ENCODE data around the gene PSME3IP1.

PSME3IP1 gene

DNA sequence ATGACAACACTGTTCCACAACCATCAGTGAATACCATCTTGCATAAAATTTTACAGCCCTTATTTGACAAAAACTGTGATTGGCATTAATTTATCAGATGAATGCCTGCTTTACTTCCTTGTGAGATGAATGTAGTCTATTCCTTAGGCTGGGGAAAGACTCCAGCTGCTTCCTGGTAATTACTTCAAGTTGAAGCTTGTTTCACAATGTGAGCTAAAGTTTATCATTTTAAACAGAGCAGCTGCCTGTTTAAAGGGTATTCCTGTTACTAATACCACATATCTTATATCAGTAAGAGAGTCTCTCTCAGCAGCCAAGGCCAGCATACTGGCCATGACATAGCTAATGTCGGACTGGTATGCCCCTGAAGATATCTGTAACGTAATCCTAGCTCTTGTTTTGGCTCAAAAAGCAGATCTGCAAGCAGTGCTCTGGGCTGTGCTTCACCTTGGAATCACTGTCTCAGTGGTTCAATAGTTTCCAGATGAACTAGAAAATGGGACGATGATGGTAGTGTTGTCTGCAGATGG, 46.0 kb upstream of the PSME3IP1 start:
- Histone ChIP-seq H3K4me3 (no peak overlapping the region), H3K9me3 (no peaks in the 10 kb centered on the region), H3K4me1 (no peaks in the 10 kb centered on the region), H3K27me3 (no peaks in the 10 kb centered on the region), H3K27ac (no peak overlapping the region), H3K36me3 (peaks cover 86 to 100% (median 93%) of the 10 kb centered on the region in 3 donors)
- intact Hi-C loops (cut with DNase I; ENCODE audit: low total_unique reads): no loop called here
- TF ChIP-seq, protein P1, sequence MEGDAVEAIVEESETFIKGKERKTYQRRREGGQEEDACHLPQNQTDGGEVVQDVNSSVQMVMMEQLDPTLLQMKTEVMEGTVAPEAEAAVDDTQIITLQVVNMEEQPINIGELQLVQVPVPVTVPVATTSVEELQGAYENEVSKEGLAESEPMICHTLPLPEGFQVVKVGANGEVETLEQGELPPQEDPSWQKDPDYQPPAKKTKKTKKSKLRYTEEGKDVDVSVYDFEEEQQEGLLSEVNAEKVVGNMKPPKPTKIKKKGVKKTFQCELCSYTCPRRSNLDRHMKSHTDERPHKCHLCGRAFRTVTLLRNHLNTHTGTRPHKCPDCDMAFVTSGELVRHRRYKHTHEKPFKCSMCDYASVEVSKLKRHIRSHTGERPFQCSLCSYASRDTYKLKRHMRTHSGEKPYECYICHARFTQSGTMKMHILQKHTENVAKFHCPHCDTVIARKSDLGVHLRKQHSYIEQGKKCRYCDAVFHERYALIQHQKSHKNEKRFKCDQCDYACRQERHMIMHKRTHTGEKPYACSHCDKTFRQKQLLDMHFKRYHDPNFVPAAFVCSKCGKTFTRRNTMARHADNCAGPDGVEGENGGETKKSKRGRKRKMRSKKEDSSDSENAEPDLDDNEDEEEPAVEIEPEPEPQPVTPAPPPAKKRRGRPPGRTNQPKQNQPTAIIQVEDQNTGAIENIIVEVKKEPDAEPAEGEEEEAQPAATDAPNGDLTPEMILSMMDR (IDR thresholded peaks at IDR 0.05): no peak
- no peak for DNase-seq

DNA sequence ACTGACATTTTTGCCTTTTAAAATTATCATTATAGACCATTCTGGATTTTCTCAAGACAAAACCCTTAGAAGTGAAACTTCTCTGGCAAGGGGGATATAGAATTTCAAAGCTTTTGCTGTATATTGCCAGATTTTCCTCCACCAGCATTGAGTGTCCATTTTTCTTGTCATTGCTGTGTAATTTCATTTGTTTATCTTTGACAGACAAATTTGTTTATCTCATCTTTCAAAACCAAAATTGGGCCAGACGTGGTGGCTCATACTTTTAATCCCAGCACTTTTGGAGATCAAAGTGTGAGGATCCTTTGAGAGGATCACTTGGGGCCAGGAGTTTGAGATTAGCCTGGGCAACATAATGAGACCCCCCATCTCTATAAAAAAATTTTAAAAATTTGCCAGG, 43.2 kb upstream of the PSME3IP1 start:
- TF ChIP-seq, protein P1 (IDR thresholded peaks at IDR 0.05): no peak
- Histone ChIP-seq H3K36me3 (peaks cover 82 to 100% (median 90%) of the 10 kb centered on the region in 3 donors), H3K4me3 (no peak overlapping the region), H3K27me3 (no peaks in the 10 kb centered on the region), H3K27ac (no peak overlapping the region), H3K9me3 (no peaks in the 10 kb centered on the region), H3K4me1 (no peaks in the 10 kb centered on the region)
- intact Hi-C loops (cut with DNase I; ENCODE audit: low total_unique reads): no loop called here
- no peak for DNase-seq

DNA sequence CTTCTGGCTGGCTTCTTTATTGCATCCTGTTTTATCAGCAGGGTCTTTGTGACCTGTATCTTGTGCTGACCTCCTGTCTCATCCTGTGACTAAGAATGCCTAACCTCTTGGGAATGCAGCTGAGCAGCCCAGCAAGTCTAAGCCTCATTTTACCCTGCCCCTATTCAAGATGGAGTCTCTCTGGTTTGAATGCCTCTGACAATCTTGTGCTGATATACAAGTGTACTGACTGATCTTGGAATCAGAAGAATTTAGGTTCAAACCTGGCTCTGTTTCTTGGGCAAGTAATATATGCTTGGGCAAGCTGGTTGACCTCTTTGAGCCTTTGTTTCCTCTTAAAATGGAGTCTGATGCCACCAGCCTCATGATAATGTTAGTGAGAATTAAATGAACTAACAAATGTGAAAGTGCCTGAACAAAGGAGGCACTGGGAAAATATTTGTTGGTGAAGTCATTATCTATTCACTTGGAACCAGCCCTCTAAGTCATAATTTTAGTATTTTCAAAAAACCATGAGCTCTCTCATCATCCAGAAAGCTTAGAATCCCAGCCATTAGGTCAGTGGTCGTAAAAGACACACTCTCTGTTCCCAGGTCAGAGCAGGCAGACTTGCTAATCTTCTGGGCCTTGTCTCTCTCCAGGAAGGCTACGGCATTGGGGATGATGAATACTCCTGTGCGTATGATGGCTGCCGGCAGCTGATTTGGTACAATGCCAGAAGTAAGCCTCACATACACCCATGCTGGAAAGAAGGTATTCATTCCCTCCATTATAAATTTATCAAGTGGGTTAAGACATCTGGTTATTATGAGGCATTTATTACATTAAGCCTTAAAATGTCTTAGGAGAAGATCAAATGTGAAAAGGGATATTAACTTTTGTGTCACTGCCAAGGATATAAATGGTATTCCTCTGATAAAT, 41.1 kb upstream of the PSME3IP1 start:
- Histone ChIP-seq H3K4me1 (no peaks in the 10 kb centered on the region), H3K36me3 (peaks cover 73 to 100% (median 87%) of the 10 kb centered on the region in 3 donors), H3K27me3 (no peaks in the 10 kb centered on the region), H3K27ac (no peak overlapping the region), H3K9me3 (no peaks in the 10 kb centered on the region), H3K4me3 (no peak overlapping the region)
- DNase-seq: no peak
- TF ChIP-seq, protein P1 (IDR thresholded peaks at IDR 0.05): no peak
- intact Hi-C loops (cut with DNase I; ENCODE audit: low total_unique reads): no loop called here

DNA sequence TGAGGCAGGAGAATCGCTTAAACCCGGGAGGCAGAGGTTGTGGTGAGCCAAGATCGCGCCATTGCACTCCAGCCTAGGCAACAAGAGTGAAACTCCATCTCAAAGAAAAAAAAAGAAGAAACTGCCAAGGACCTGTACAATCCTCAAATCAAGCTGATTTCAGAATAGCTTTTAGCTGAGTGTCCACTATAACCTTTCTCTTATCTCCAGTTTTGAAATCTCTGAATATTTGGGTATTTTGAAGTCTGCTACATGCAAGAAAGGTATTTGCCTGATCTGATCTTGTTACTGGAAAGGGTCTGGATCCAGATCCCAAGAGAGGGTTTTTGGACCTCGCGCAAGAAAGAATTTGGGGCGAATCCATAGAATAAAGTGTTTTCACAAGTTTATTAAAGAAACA, 40.1 kb upstream of the PSME3IP1 start:
- DNase-seq: no peak
- peaks cover 73 to 99% (median 87%) of the 10 kb centered on the region in 3 donors for H3K36me3 ChIP-seq
- no peak overlapping the region for H3K27ac ChIP-seq
- no peaks in the 10 kb centered on the region for H3K4me1 ChIP-seq
- no peaks in the 10 kb centered on the region for H3K9me3 ChIP-seq
- intact Hi-C loops (cut with DNase I; ENCODE audit: low total_unique reads): no loop called here
- no peaks in the 10 kb centered on the region for H3K27me3 ChIP-seq
- H3K4me3 ChIP-seq: no peak overlapping the region
- TF ChIP-seq, protein P1 (IDR thresholded peaks at IDR 0.05): no peak

DNA sequence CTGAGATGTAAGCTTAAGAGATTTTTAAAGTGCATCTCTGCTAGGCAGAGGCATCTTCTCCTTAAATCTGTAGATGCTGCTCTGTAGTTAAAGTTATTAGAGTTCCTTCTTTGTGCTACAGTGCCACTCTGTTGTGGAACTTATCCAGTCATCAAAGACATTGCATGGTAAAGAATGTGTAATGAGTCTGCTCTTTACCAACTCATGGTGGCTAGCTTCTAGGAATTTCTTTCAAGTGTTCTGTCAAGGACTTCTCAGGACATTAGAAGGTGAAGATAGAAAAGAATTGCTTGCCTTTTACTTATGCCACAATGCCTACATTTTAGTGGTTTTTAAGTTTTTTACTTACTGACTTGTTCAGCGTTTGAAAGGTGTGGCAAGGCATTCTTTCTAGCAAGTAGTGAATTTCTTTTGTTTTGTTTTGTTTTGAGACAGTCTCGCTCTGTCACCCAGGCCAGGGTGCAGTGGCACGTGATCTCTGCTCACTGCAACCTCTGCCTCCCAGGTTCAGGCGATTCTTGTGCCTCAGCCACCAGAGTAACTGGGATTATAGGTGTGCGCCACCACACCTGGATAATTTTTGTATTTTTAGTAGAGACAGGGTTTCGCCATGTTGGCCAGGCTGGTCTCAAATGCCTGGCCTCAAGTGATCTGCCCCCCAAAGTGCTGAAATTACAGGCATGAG, 39.0 kb upstream of the PSME3IP1 start:
- no peak overlapping the region for H3K4me3 ChIP-seq
- intact Hi-C loops (cut with DNase I; ENCODE audit: low total_unique reads): no loop called here
- no peaks in the 10 kb centered on the region for H3K4me1 ChIP-seq
- DNase-seq: no peak
- peaks cover 63 to 97% (median 87%) of the 10 kb centered on the region in 3 donors for H3K36me3 ChIP-seq
- no peaks in the 10 kb centered on the region for H3K9me3 ChIP-seq
- TF ChIP-seq, protein P1 (IDR thresholded peaks at IDR 0.05): no peak
- no peaks in the 10 kb centered on the region for H3K27me3 ChIP-seq
- no peak overlapping the region for H3K27ac ChIP-seq

Measured in tibial artery (tissue), 4 donors.